ENCODE data around the gene CALHM3.

The CALHM3 gene

DNA sequence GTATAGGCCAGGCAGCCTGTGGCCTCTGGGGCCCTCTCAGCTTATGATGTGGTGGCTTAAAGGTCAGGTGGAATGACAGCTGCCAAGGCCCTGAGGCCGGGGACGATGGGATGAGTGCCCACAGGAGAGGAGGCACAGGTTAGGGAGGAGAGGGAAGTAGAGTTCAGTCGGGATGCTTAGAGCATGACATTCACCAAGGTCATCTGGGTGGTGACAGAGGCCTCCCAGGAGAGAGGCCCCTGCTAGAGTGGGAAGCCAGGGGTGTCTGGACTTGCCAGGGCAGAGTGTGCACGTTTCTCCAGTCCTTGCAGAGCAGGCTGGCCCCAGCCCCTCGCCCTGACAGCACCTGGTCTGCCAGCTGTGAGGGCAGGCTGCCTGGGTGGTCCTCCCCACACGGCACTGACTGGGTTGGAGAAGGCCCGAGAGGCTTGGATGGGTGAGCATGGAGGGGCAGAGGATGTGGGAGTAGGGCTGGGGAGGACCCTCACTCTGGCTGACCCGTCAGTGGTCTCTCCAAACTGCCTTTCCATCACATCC, 21.8 kb downstream of the CALHM3 start:
- Histone ChIP-seq H3K9me3 (ENCODE audit: insufficient read depth, low read length, severe bottlenecking) (no peaks in the 10 kb centered on the region), H3K27ac (ENCODE audit: low read length) (no peak overlapping the region), H3K79me2 (ENCODE audit: insufficient read depth, low read length) (no peaks in the 10 kb centered on the region), H2AFZ (ENCODE audit: low read depth, low read length) (no peak overlapping the region), H3K4me1 (ENCODE audit: insufficient read depth, low read length) (peaks cover 9% of the 10 kb centered on the region), H3K4me3 (ENCODE audit: low read depth in 1 of 2, low read length in 2 of 2) (no peak overlapping the region), H3K36me3 (ENCODE audit: insufficient read depth, low read length) (no peaks in the 10 kb centered on the region), H4K20me1 (ENCODE audit: insufficient read depth, low read length) (no peaks in the 10 kb centered on the region; the same call in 1 of the 2 replicates), H3K9ac (ENCODE audit: low read depth, low read length) (no peak overlapping the region), H3K4me2 (ENCODE audit: insufficient read depth, low read length) (no peak overlapping the region), H3K27me3 (ENCODE audit: insufficient read depth, low read length, poor library complexity) (no peaks in the 10 kb centered on the region)
- TF ChIP-seq EZH2 (IDR thresholded peaks at IDR 0.05; ENCODE audit: borderline replicate concordance, low read depth, low read length, severe bottlenecking) (no peak), CTCF (IDR thresholded peaks at IDR 0.05; ENCODE audit: borderline replicate concordance, extremely low read depth, low read length, poor library complexity, severe bottlenecking) (no peak)
- no peak for DNase-seq
- ATAC-seq (ENCODE audit: insufficient read depth, low read depth): no peak

DNA sequence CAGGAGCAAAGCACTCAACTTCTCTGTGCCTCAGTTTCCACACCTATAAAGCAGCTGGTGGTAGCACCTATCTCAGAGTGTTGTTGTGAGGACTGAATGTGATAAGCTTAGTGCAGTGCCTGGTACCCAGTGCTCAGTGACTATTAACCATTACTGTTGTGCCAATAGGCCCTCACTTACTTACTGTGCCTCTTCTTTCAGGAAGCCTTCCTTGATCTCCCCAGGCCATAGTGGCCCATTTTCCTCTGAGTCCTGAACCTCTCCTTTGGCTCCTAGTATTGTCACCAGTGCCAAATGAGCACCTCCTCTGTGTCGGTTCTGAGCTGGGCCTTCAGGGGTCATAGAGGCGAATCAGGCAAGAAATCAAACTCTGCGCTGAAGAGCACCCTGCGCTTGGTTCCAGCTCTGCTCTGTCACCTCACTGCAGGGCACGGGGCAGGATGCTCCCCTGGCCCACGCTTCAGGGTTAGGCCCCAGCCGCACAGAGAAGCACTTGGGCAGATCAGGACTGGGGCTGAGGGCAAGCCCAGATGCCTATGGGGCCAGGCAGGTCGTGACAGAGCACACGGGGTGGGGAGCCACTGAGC, 22.9 kb downstream of the CALHM3 start:
- Histone ChIP-seq H3K79me2 (ENCODE audit: insufficient read depth, low read length) (peaks cover 6% of the 10 kb centered on the region; the same call in 1 of the 2 replicates), H3K4me3 (ENCODE audit: low read depth in 1 of 2, low read length in 2 of 2) (no peak overlapping the region), H3K4me2 (ENCODE audit: insufficient read depth, low read length) (no peak overlapping the region), H3K9me3 (ENCODE audit: insufficient read depth, low read length, severe bottlenecking) (no peaks in the 10 kb centered on the region), H4K20me1 (ENCODE audit: insufficient read depth, low read length) (no peaks in the 10 kb centered on the region; the same call in 1 of the 2 replicates), H3K27ac (ENCODE audit: low read length) (no peak overlapping the region), H2AFZ (ENCODE audit: low read depth, low read length) (no peak overlapping the region), H3K36me3 (ENCODE audit: insufficient read depth, low read length) (no peaks in the 10 kb centered on the region), H3K9ac (ENCODE audit: low read depth, low read length) (no peak overlapping the region), H3K27me3 (ENCODE audit: insufficient read depth, low read length, poor library complexity) (no peaks in the 10 kb centered on the region), H3K4me1 (ENCODE audit: insufficient read depth, low read length) (peaks cover 17% of the 10 kb centered on the region)
- ATAC-seq (ENCODE audit: insufficient read depth, low read depth) (no peak), DNase-seq (no peak)
- TF ChIP-seq CTCF (IDR thresholded peaks at IDR 0.05; ENCODE audit: borderline replicate concordance, extremely low read depth, low read length, poor library complexity, severe bottlenecking) (no peak), EZH2 (IDR thresholded peaks at IDR 0.05; ENCODE audit: borderline replicate concordance, low read depth, low read length, severe bottlenecking) (no peak)

- ATAC-seq (ENCODE audit: insufficient read depth, low read depth): no peak
- Histone ChIP-seq H3K27me3 (ENCODE audit: insufficient read depth, low read length, poor library complexity) (no peaks in the 10 kb centered on the region), H3K4me3 (ENCODE audit: low read depth in 1 of 2, low read length in 2 of 2) (no peak overlapping the region), H3K9me3 (ENCODE audit: insufficient read depth, low read length, severe bottlenecking) (no peaks in the 10 kb centered on the region), H4K20me1 (ENCODE audit: insufficient read depth, low read length) (no peaks in the 10 kb centered on the region; the same call in 1 of the 2 replicates), H3K36me3 (ENCODE audit: insufficient read depth, low read length) (peaks cover 2% of the 10 kb centered on the region; the same call in 1 of the 2 replicates), H3K4me1 (ENCODE audit: insufficient read depth, low read length) (peaks cover 27% of the 10 kb centered on the region), H3K27ac (ENCODE audit: low read length) (no peak overlapping the region), H3K4me2 (ENCODE audit: insufficient read depth, low read length) (no peak overlapping the region), H3K9ac (ENCODE audit: low read depth, low read length) (no peak overlapping the region), H3K79me2 (ENCODE audit: insufficient read depth, low read length) (peaks cover 7% of the 10 kb centered on the region; the same call in 1 of the 2 replicates), H2AFZ (ENCODE audit: low read depth, low read length) (no peak overlapping the region)
- no peak for DNase-seq
- no peak for TF ChIP-seq CTCF (IDR thresholded peaks at IDR 0.05; ENCODE audit: borderline replicate concordance, extremely low read depth, low read length, poor library complexity, severe bottlenecking)
- no peak for TF ChIP-seq EZH2 (IDR thresholded peaks at IDR 0.05; ENCODE audit: borderline replicate concordance, low read depth, low read length, severe bottlenecking)
Observed at GRCh38 chr10:103455235-103455634, 23.8 kb downstream of the CALHM3 start.

All from DND-41 (cell line).